ENCODE data around the gene ABI3BP. TPM values are rescaled to one million over a fixed set of nuclear protein-coding genes. Genes with fewer than 3 reads are reported as not detected.

The ABI3BP gene
- total RNA-seq, 2 donors from 2014 or later = 46.8 to 185 TPM

GRCh38 chr3:100970477-100970990 lies 22.7 kb downstream of the ABI3BP start:
- TF ChIP-seq CTCF (IDR thresholded peaks at IDR 0.05) = no peak
- H3K27ac ChIP-seq = no peak overlapping the region
- ATAC-seq (ENCODE audit: insufficient number of reproducible peaks, low FRiP score, low read depth) = no peak

GRCh38 chr3:100968932-100969906 lies 24.0 kb downstream of the ABI3BP start:
- no peak overlapping the region for H3K4me3 ChIP-seq
- H3K36me3 ChIP-seq = no peaks in the 10 kb centered on the region
- no peak overlapping the region for H3K27ac ChIP-seq
- DNase-seq (ENCODE audit: low spot score) (no peak), ATAC-seq (ENCODE audit: insufficient number of reproducible peaks, low FRiP score, low read depth) (no peak)
- H3K27me3 ChIP-seq (replicated peaks; ENCODE audit: insufficient read depth) = no peaks in the 10 kb centered on the region
- no peaks in the 10 kb centered on the region for H3K9me3 ChIP-seq
- TF ChIP-seq CTCF (IDR thresholded peaks at IDR 0.05) = no peak
- peaks cover 0 to 10% of the 10 kb centered on the region in 2 donors for H3K4me1 ChIP-seq (ENCODE audit: control insufficient read depth in 1 of 2, low read depth in 2 of 2)

More at GRCh38 chr3:100970477-100970990, 22.7 kb downstream of the ABI3BP start:
- no peaks in the 10 kb centered on the region for H3K36me3 ChIP-seq
- H3K9me3 ChIP-seq = no peaks in the 10 kb centered on the region
- DNase-seq (ENCODE audit: low spot score) = no peak
- H3K4me3 ChIP-seq = no peak overlapping the region
- H3K27me3 ChIP-seq (replicated peaks; ENCODE audit: insufficient read depth) = no peaks in the 10 kb centered on the region
- H3K4me1 ChIP-seq (ENCODE audit: control insufficient read depth in 1 of 2, low read depth in 2 of 2) = peaks cover 0 to 10% of the 10 kb centered on the region in 2 donors

- no peak overlapping the region for H3K4me3 ChIP-seq
- DNase-seq (ENCODE audit: low spot score) (no peak), ATAC-seq (ENCODE audit: insufficient number of reproducible peaks, low FRiP score, low read depth) (no peak)
- no peaks in the 10 kb centered on the region for H3K36me3 ChIP-seq
- no peak overlapping the region for H3K27ac ChIP-seq
- H3K4me1 ChIP-seq (ENCODE audit: control insufficient read depth in 1 of 2, low read depth in 2 of 2) = no peaks in the 10 kb centered on the region
- H3K9me3 ChIP-seq = no peaks in the 10 kb centered on the region
- no peak for TF ChIP-seq CTCF (IDR thresholded peaks at IDR 0.05)
- no peaks in the 10 kb centered on the region for H3K27me3 ChIP-seq (replicated peaks; ENCODE audit: insufficient read depth)
Measured at GRCh38 chr3:100966807-100967206, 26.4 kb downstream of the ABI3BP start.

GRCh38 chr3:100966049-100966491 lies 27.2 kb downstream of the ABI3BP start:
- ATAC-seq (ENCODE audit: insufficient number of reproducible peaks, low FRiP score, low read depth) = no peak
- no peak overlapping the region for H3K27ac ChIP-seq

More at GRCh38 chr3:100966049-100966491, 27.2 kb downstream of the ABI3BP start:
- no peak for TF ChIP-seq CTCF (IDR thresholded peaks at IDR 0.05)
- no peaks in the 10 kb centered on the region for H3K27me3 ChIP-seq (replicated peaks; ENCODE audit: insufficient read depth)
- no peaks in the 10 kb centered on the region for H3K36me3 ChIP-seq
- no peak for DNase-seq (ENCODE audit: low spot score)
- H3K9me3 ChIP-seq = no peaks in the 10 kb centered on the region
- no peak overlapping the region for H3K4me3 ChIP-seq
- H3K4me1 ChIP-seq (ENCODE audit: control insufficient read depth in 1 of 2, low read depth in 2 of 2) = no peaks in the 10 kb centered on the region
